HFF-Myc (cell line): Measurements from ENCODE around the gene TUT7.

Experiments
- DNase-seq: peaks from one replicate; pipeline ENCODE4 v3.0.0-alpha.2; 2011; ENCODE audit warnings: low read depth; ENCODE audit errors: extremely low read depth
- H3K4me3 ChIP-seq: replicated peaks from 2 replicates; pipeline ENCODE4 v1.5.1; 2011; ENCODE audit warnings: low read depth, mild to moderate bottlenecking, control low read depth, low read length
- CTCF ChIP-seq: IDR thresholded peaks from 2 replicates; pipeline ENCODE4 v1.5.1; 2012; ENCODE audit warnings: mild to moderate bottlenecking, low read depth, low read length, control low read depth; ENCODE audit errors: missing control alignments

TUT7 gene

GRCh38 chr9:86286278-86286677 is 67.9 kb downstream of the TUT7 start:
- no peak for TF ChIP-seq CTCF
- DNase-seq: no peak
- H3K4me3 ChIP-seq: no peak overlapping the region

GRCh38 chr9:86285261-86285660 is 68.9 kb downstream of the TUT7 start:
- no peak overlapping the region for H3K4me3 ChIP-seq
- DNase-seq: no peak
- TF ChIP-seq CTCF: no peak

- no peak for TF ChIP-seq CTCF
- H3K4me3 ChIP-seq: peak overlapping the region; percentile 67
- DNase-seq: peak; percentile 36
These were observed 71.2 kb downstream of the TUT7 start for GRCh38 chr9:86282979-86283535.

- no peak for TF ChIP-seq CTCF
- peak within 1 kb of the TSS; percentile 67 for H3K4me3 ChIP-seq
- DNase-seq: peak; percentile 61
These were observed 71.9 kb downstream of the TUT7 start, which contains the start of gene ISCA1 for GRCh38 chr9:86282077-86282978. TSS of gene ISCA1 (minus strand) at chr9:86282538. CDS start at chr9:86282458, 80 bp downstream.

GRCh38 chr9:86281593-86282076 is 72.6 kb downstream of the TUT7 start:
- H3K4me3 ChIP-seq: peak overlapping the region; percentile 67
- TF ChIP-seq CTCF: no peak
- no peak for DNase-seq

- H3K4me3 ChIP-seq: peak overlapping the region; percentile 67
- no peak for TF ChIP-seq CTCF
- no peak for DNase-seq
These were observed 73.6 kb downstream of the TUT7 start for GRCh38 chr9:86280580-86280979.
